Muscle of leg (tissue), 16 donors: ENCODE data around the gene PLEKHF1. TPM values are rescaled to one million over a fixed set of nuclear protein-coding genes. Genes with fewer than 3 reads are reported as not detected.
A peak's percentile ranks its signal among the peaks of the same experiment; 100 is the strongest.

Experiments
- DNase-seq: peaks from one replicate; pipeline ENCODE4 v3.0.0; 2013
- H3K27ac ChIP-seq: one replicate; pipeline ENCODE4 v1.5.1; 2013; ENCODE audit warnings: mild to moderate bottlenecking, low read length, control low read depth
- H3K27me3 ChIP-seq: one replicate; pipeline ENCODE4 v1.6.1; 2013; ENCODE audit warnings: low read length; ENCODE audit not compliant: control insufficient read depth, insufficient read depth
- H3K36me3 ChIP-seq: one replicate; pipeline ENCODE4 v1.6.1; 2013; ENCODE audit warnings: low read length; ENCODE audit not compliant: control insufficient read depth, insufficient read depth
- H3K4me1 ChIP-seq: one replicate; pipeline ENCODE4 v1.6.1; 2013; ENCODE audit warnings: low read length; ENCODE audit not compliant: control insufficient read depth, insufficient read depth
- H3K4me3 ChIP-seq: one replicate; pipeline ENCODE4 v1.5.1; 2013; ENCODE audit warnings: low read length, control low read depth
- H3K9me3 ChIP-seq: replicated peaks from 2 replicates; pipeline ENCODE4 v1.6.1; 2013; ENCODE audit warnings: low read depth, low read length; ENCODE audit not compliant: control insufficient read depth
- WGBS: methylation state at CpG from one replicate; pipeline ENCODE4 v1.1.5; 2013; ENCODE audit warnings: missing lambda C conversion rate; ENCODE audit not compliant: insufficient coverage; 5-methylcytosine and 5-hydroxymethylcytosine counted together
- long read RNA-seq, 11 donors: transcript quantifications; one replicate each; lab custom pipeline, GENCODE V29; 2026
- polyA plus RNA-seq, 8 donors: library from polyadenylated mRNA; unstranded; fragments of 120-200 nt; gene quantifications; one replicate each; pipeline versions ENCODE4 v1.2.1 to v1.2.3, GENCODE V29; 2013; ENCODE audit warnings: inconsistent platforms in 1 of 8, low replicate concordance in 1 of 8; ENCODE audit not compliant: insufficient read length in 8 of 8, insufficient read depth in 1 of 8
- total RNA-seq: library from RNA; stranded (reverse); fragments of 120-200 nt; gene quantifications from one replicate; pipeline ENCODE4 v1.2.4, GENCODE V29; 2013

Gene PLEKHF1
- total RNA-seq: 7.0 TPM
- polyA plus RNA-seq: 1 to 10 TPM; 3.2 to 6.1 (median 4.5) TPM
- long read RNA-seq, donor 1, partial matches to known transcripts: 0 of 2 reads
- long read RNA-seq, donor 1, other reads (novel, unspliced or antisense): 0 of 2 reads
- long read RNA-seq, donor 2, partial matches to known transcripts: 0 of 2 reads
- long read RNA-seq, donor 2, other reads (novel, unspliced or antisense): 0 of 2 reads
- long read RNA-seq, donor 3, partial matches to known transcripts: 0 of 6 reads
- long read RNA-seq, donor 3, other reads (novel, unspliced or antisense): 0 of 6 reads
- long read RNA-seq, donor 4: 0 reads
- long read RNA-seq, donor 5, transcript PLEKHF1-201 (2 exons, 2,084 nt): major isoform, 10 of 16 reads
- long read RNA-seq, donor 5, partial matches to known transcripts: 6 of 16 reads
- long read RNA-seq, donor 5, other reads (novel, unspliced or antisense): 0 of 16 reads
- long read RNA-seq, donor 6, partial matches to known transcripts: 0 of 5 reads
- long read RNA-seq, donor 6, other reads (novel, unspliced or antisense): 0 of 5 reads
- long read RNA-seq, donor 7, partial matches to known transcripts: 0 of 4 reads
- long read RNA-seq, donor 7, other reads (novel, unspliced or antisense): 0 of 4 reads
- long read RNA-seq, donor 8, partial matches to known transcripts: 0 of 1 reads
- long read RNA-seq, donor 8, other reads (novel, unspliced or antisense): 0 of 1 reads
- long read RNA-seq, donor 9: 0 reads
- long read RNA-seq, donor 10, partial matches to known transcripts: 0 of 1 reads
- long read RNA-seq, donor 10, other reads (novel, unspliced or antisense): 0 of 1 reads
- long read RNA-seq, donor 11, partial matches to known transcripts: 0 of 4 reads
- long read RNA-seq, donor 11, other reads (novel, unspliced or antisense): 0 of 4 reads

GRCh38 chr19:29665215-29665825 is at the start of gene PLEKHF1:
PLEKHF1 (plus strand) TSS chr19:29665461; CDS start chr19:29673840, 8,379 bp downstream.
- H3K36me3 ChIP-seq: peaks cover 4% of the 10 kb centered on the region
- peaks cover 51% of the 10 kb centered on the region for H3K4me1 ChIP-seq
- no peaks in the 10 kb centered on the region for H3K9me3 ChIP-seq
- under 1% methylated on average over 75 of the region's 75 CpGs for WGBS
- peak within 1 kb of the TSS; percentile 60 for H3K4me3 ChIP-seq
- peak; percentile 94 for DNase-seq
- H3K27ac ChIP-seq: peak within 1 kb of the TSS; percentile 92
- peaks cover 12% of the 10 kb centered on the region for H3K27me3 ChIP-seq

GRCh38 chr19:29615891-29616425 is 49.3 kb upstream of the PLEKHF1 start:
- H3K9me3 ChIP-seq: no peaks in the 10 kb centered on the region
- no peak for DNase-seq
- no peaks in the 10 kb centered on the region for H3K4me1 ChIP-seq
- WGBS: 94% methylated on average over 9 of the region's 10 CpGs
- no peak overlapping the region for H3K4me3 ChIP-seq
- peaks cover 50% of the 10 kb centered on the region for H3K36me3 ChIP-seq
- peaks cover 9% of the 10 kb centered on the region for H3K27me3 ChIP-seq
- H3K27ac ChIP-seq: no peak overlapping the region

- 74% methylated on average over 14 of the region's 16 CpGs for WGBS
- no peak overlapping the region for H3K4me3 ChIP-seq
- H3K4me1 ChIP-seq: no peaks in the 10 kb centered on the region
- DNase-seq: no peak
- peaks cover 44% of the 10 kb centered on the region for H3K36me3 ChIP-seq
- H3K27ac ChIP-seq: no peak overlapping the region
- H3K9me3 ChIP-seq: no peaks in the 10 kb centered on the region
- peaks cover 10% of the 10 kb centered on the region for H3K27me3 ChIP-seq
These were observed 48.7 kb upstream of the PLEKHF1 start for GRCh38 chr19:29616541-29616940.

GRCh38 chr19:29617366-29618266 is 47.6 kb upstream of the PLEKHF1 start:
- Histone ChIP-seq H3K4me1 (no peaks in the 10 kb centered on the region), H3K27me3 (peaks cover 10% of the 10 kb centered on the region), H3K4me3 (no peak overlapping the region), H3K27ac (no peak overlapping the region), H3K36me3 (peaks cover 34% of the 10 kb centered on the region), H3K9me3 (no peaks in the 10 kb centered on the region)
- 55% methylated on average over 10 of the region's 16 CpGs for WGBS
- no peak for DNase-seq

GRCh38 chr19:29618434-29618833 is 46.8 kb upstream of the PLEKHF1 start:
- Histone ChIP-seq H3K9me3 (no peaks in the 10 kb centered on the region), H3K27ac (no peak overlapping the region), H3K4me1 (no peaks in the 10 kb centered on the region), H3K36me3 (peaks cover 27% of the 10 kb centered on the region), H3K4me3 (no peak overlapping the region), H3K27me3 (peaks cover 10% of the 10 kb centered on the region)
- WGBS: 72% methylated on average over 5 of the region's 7 CpGs
- no peak for DNase-seq

GRCh38 chr19:29618871-29619270 is 46.4 kb upstream of the PLEKHF1 start:
- Histone ChIP-seq H3K36me3 (peaks cover 23% of the 10 kb centered on the region), H3K27ac (no peak overlapping the region), H3K4me1 (no peaks in the 10 kb centered on the region), H3K9me3 (no peaks in the 10 kb centered on the region), H3K4me3 (no peak overlapping the region), H3K27me3 (peaks cover 10% of the 10 kb centered on the region)
- 90% methylated on average over 3 of the region's 7 CpGs for WGBS
- DNase-seq: no peak

- H3K9me3 ChIP-seq: no peaks in the 10 kb centered on the region
- no peak overlapping the region for H3K27ac ChIP-seq
- 34% methylated on average over 15 of the region's 15 CpGs for WGBS
- peaks cover 10% of the 10 kb centered on the region for H3K27me3 ChIP-seq
- no peak for DNase-seq
- H3K36me3 ChIP-seq: peaks cover 7% of the 10 kb centered on the region
- no peak overlapping the region for H3K4me3 ChIP-seq
- no peaks in the 10 kb centered on the region for H3K4me1 ChIP-seq
These were observed 44.3 kb upstream of the PLEKHF1 start for GRCh38 chr19:29620931-29621351.

- Histone ChIP-seq H3K4me3 (no peak overlapping the region), H3K27ac (no peak overlapping the region), H3K36me3 (no peaks in the 10 kb centered on the region), H3K27me3 (peaks cover 10% of the 10 kb centered on the region), H3K4me1 (no peaks in the 10 kb centered on the region), H3K9me3 (no peaks in the 10 kb centered on the region)
- DNase-seq: no peak
- 86% methylated on average over 15 of the region's 23 CpGs for WGBS
These were observed 42.8 kb upstream of the PLEKHF1 start for GRCh38 chr19:29622166-29623070.
